Measurements from ENCODE around the gene COX6B2.

Gene COX6B2

GRCh38 chr19:55362174-55362989 lies 7.9 kb upstream of the COX6B2 start:
- no peak for DNase-seq (ENCODE audit: low read depth in 2 of 2)

DNA sequence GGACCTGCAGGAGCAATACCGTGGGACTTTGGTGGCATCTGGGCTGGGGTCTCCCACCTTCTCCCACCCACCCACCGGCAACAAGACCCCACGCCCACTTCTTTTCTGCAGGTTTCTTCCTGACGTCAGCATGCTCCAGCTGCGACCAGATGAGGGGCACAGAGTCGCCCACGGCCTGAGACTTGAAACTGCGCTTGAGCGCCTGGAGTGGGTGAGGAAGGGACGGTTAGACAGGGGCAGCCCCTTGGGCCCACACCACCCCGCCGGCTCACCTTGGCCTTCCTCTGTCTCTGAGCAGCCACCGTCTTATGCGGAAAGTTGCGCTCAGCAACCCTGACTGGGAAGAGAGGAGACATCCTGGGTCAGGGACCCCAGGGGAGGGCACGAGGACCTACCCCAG lies 6.4 kb upstream of the COX6B2 start:
- DNase-seq (ENCODE audit: low read depth in 2 of 2) = no peak

GRCh38 chr19:55358943-55359908 lies 4.7 kb upstream of the COX6B2 start:
- no peak for DNase-seq (ENCODE audit: low read depth in 2 of 2)

DNA sequence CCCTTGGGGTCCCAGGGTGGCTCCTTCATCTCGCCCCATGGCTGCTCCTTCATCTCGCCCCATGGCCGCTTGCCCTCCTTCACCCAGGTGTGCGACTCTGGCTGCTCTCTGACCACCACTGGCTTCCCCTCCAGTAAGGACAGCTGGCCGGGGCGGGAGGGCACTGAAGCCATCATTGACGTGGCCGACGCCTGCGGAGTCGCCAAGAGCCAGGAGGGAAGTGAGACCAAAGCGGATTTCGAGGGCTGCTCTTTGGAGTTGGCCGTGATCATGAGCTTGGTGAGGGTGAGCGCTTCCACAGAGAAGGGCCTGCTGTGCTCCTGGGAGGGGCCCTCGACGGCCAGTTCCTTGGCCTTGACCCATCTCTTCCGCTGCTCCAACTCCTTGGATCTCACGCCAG lies 4.0 kb upstream of the COX6B2 start:
- no peak for DNase-seq (ENCODE audit: low read depth in 2 of 2)

GRCh38 chr19:55355213-55355821 lies 798 bp upstream of the COX6B2 start:
- no peak for DNase-seq (ENCODE audit: low read depth in 2 of 2)

DNA sequence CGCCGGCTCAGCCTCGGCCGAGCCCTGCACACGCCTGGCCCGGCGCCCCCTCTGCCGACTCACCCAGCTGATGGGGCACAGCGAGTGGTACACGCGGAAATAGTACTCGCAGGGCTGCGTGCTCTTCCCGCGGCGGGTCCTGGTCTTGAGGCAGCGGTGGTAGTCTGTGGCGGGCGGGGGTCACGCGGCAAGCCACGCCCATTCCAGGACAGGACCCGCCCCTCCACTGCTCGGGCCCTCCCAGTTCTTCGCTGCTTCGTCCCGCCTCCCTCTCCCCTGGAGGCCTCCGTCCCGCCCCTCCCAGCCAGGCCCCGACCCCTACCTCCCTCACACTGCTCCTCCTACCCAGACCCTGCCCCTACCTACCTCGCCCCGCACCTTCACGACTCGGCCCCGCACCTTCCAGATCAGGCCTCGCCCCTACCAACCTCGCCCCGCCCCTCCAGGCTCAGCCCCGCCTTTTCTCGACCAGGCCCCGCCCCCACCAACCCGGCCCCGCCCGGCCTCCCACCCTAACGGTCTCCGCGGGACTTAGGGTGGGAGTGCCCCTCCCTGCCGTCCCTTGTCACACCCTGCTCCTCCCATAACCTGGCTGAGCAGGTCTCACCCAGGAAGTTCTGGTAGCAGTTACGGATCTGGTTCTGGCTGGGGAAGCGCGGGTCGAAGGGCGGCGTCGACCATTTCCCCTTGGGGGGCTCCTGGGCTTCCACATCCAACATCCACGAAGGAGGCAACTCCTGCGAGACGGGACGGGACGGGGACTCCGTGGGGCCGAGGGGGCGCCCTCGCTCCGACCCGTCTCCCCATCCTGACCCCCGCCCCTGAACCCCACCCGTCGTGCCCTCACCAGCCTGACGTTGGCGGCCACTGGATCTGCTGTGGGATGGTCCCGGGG lies 469 bp downstream of the COX6B2 start:
- peak in 1 of 2 donors; percentile 27 for DNase-seq (ENCODE audit: low read depth in 2 of 2)

DNA sequence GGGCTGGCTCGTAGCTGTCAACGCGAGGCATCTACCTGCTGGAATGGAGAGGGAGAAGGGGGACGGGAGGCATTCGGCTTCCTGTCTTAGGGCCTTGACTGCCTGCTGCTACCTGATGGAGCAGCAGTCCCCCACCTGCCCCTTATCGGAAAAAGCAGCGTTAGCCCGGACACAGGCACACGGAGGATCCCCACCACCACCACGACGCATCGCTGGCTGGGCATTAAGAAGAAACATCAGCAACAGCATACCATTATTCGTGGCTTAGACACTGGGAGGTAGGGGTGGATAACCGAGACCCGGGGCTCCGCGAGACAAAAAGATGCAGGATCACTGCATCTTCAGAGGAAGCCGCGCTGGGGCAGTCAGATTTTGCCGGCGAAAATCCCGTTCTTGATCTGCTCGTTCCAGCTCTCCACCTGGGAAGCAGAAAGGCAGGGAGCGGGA lies 1.1 kb downstream of the COX6B2 start:
- no peak for DNase-seq (ENCODE audit: low read depth in 2 of 2)

GRCh38 chr19:55352549-55353145 lies 1.9 kb downstream of the COX6B2 start:
- DNase-seq (ENCODE audit: low read depth in 2 of 2) = no peak

DNA sequence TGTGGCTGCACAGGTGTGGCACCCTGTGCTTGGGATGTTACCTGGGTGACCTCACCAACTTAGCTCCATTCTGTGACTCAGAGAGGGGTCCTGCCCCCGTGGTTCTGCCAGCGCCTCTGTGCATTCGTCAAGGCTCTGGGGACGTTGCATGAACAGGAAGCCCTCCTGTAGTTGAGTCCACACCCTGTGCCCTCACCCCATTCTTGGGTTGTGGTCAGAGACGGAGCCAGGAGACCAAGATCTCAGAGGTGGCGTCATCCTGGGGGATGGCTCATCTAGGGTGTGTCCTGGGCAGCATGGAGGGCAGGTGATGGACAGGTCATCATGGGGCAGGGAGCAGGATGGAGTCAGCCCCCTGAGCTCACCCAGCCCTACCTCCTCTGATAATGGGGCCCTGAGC lies 2.5 kb downstream of the COX6B2 start:
- DNase-seq (ENCODE audit: low read depth in 2 of 2) = no peak

DNA sequence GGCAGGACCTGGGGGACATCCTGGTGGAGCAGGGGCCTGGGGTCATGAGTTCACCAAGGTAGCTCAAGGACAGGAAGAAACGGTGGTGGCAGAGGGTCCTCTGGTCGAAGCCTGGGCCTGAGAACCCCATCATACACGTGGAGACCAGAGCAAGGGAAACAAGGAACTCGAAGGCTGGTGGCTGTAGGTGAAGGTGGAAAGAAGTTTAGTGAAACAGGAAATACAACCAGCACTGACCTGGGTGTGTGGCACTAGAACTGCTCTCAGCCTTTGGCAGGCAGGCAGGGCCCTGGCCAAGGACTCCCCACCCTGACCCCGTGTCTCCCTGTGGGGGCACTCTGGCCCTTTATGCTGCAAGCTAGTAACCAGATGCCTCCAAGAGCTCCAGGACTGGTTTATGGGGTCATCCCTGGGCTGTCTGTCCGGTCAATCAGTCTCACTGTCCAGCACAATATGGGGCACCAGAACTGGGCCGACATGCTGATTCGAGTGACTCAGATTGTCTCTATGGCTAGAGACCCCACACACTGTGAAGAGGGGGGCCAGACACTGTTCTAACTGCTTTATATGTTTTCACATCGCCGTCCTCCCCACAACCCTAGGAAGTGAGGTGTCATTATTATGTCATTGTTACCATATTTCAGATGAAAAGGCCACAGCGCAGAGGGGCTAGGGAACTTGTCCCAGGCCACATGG lies 3.8 kb downstream of the COX6B2 start:
- no peak for DNase-seq (ENCODE audit: low read depth in 2 of 2)

GRCh38 chr19:55348317-55349034 lies 6.0 kb downstream of the COX6B2 start:
- no peak for DNase-seq (ENCODE audit: low read depth in 2 of 2)

DNA sequence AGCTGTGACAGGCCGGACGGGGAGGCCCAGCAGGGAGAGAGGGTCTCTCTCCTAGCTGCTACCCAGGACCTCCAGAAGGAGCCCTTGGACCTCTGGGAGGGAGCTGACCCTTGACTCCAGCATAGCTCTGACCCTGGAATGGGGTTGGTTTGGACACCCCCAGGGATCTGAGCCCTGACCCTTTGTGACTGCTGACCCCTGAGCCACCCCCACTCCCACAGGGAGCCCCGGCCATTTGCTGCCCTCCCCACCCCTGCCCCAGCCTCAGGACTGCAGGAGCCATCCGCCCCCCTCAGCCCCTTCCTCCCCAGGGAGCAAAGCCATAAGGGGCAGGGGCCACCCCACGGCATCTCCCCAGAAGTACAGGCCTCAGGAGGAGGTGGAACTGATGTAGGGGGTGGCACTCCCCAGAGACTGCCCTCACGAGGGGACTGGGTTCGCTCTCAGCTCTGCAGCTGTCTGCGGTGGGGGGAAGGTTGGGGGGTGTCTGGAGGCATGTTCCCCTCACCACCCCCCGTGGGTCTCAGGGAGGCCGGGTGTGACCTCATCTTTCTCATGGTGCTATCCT lies 7.0 kb downstream of the COX6B2 start:
- DNase-seq (ENCODE audit: low read depth in 2 of 2) = no peak

GRCh38 chr19:55346725-55347441 lies 7.6 kb downstream of the COX6B2 start:
- no peak for DNase-seq (ENCODE audit: low read depth in 2 of 2)

- DNase-seq (ENCODE audit: low read depth in 2 of 2) = no peak
Observed at GRCh38 chr19:55345818-55346724, 8.4 kb downstream of the COX6B2 start.

DNA sequence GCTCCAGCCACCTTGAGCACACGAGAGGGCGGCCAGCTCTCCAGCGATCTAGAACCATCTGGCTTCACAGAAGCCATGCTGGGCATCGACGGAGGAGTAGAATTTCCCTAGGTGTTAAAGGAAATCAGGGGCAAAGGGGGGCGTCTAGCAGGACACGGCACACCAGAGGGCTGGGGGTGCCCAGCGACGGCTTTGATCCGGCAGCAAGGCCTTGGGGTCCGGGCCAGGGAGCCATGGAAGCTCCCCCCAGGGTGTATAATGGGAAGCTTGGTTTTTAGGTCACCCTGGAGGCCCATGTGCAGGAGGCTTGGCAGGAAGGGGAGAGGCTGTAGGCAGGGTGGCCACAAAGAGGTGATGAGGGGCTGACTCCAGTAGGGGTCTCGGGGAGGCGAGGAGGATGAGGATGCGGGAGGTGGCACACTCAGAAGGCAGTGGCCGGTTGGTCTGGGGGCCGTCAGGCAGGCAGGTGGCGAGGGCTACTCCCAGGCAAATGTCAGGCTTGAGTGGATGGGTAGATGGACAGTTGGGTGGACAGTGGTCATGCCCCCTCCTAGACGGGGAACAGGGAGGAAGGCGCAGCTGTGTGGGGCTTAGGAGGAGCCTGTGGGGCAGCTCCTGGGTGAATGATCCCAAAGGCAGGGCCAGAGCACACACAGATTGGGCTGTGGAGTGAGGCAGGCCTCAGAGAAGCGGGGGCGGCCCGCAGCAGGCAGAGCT lies 9.3 kb downstream of the COX6B2 start:
- no peak for DNase-seq (ENCODE audit: low read depth in 2 of 2)

- DNase-seq (ENCODE audit: low read depth in 2 of 2) = no peak
Observed at GRCh38 chr19:55344444-55344843, 10.1 kb downstream of the COX6B2 start.
